COLO668 (cell line): ENCODE data around the gene MAP4K4.
A peak's percentile ranks its signal among the peaks of the same experiment; 100 is the strongest.
"Not testable (repeated sequence)": the region's sequence is repeated elsewhere in the genome, so short reads cannot be mapped to it uniquely, and the experiment has no call there.

Source experiments
- DNase-seq: peaks from one replicate; lab custom pipeline; 2025; ENCODE audit not compliant: unreplicated experiment; lab: John Stamatoyannopoulos, UW

The MAP4K4 gene

DNA sequence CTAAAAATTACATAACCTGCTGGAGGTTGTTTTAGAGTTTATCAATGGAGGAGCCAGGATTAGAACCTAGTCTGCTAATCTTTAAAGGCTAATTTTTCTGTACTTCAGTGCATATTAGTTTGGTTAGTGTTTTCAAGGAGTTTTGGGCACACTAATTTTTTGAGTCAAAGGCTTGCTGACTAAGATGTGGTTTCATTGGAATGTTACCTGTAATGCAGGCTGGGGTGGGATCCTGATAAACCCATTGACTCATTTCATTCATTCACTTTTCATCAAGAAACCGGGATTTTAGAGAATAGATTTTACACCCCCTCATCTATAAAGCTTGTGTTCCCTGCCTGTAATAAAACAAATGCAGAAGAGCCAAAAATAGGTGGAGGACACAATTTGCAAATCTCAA is 202.4 kb downstream of the MAP4K4 start:
- no peak for DNase-seq

DNA sequence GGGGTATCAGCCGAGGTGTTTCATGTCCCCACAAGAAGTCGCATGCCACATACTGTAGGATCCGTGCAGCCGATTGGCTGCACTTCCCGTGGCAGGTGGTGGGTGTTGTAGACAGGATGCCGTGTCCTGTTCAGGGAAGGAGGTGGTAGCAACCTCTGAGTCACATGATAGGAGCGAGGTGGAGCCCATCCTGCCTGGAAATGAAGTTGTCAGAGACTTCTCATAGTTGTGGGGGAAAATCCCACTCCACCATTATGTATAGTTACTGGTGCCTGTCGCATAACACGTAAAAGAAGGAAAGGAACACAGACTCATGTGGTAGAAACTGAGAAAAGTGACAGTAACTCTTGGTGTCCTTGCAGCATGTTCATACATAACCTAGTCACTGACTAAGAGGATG is 202.9 kb downstream of the MAP4K4 start:
- DNase-seq: no peak

DNA sequence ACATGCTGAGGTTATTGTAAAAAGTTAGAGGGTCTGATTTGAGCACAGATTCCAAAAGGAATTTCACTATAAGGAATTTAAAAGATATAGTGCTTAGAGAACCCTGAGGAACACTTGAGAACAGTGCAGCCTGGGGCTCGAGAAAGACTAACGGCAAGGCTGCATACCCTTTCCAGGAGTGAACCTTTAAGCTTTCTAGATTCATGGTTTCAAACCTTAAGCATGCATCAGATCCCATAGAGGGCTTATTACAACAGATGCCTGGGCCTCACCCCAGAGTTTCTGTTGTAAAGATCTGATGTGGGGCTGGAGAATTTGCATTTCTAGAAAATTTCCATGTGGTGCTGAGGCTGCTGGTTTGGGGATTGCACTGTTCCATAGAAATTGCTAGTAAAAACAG is 203.7 kb downstream of the MAP4K4 start:
- no peak for DNase-seq

DNA sequence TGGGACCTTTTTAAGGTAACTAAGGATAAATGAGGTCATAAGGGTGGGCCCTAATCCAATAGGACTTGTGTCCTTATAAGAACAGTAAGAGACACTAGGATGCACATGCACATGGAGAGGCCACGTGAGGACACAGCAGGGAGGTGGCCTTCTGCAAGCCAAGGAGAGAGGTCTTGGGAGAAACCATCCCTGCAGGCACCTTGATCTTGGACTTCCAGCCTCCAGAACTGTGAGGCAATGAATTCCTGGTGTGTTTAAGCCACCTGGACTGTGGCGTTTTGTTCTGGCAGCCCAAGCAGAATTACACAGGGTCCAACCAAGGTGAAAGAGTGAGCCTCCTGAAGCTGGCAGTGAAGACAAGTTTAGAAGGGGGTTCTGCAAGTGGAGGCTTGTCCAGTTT is 204.7 kb downstream of the MAP4K4 start:
- no peak for DNase-seq

DNA sequence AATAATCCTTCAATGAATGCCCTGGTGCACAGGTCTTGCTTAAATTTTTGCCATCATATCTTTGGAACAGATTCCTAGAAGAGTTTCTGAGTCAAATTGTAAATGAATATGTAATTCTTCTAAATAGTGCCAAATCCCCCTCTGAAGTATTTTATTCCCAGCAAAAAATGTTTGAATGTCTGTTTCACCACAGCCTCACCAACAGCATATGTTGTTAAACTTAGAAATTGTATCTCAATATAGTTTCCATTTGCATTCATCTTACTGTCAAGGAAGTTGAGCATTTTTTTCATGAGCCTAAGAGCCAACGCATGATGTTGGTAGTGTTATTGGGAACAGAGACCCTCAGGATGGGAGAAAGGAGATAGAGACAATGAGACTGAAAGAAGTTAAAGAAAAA is 207.4 kb downstream of the MAP4K4 start:
- DNase-seq: no peak

DNA sequence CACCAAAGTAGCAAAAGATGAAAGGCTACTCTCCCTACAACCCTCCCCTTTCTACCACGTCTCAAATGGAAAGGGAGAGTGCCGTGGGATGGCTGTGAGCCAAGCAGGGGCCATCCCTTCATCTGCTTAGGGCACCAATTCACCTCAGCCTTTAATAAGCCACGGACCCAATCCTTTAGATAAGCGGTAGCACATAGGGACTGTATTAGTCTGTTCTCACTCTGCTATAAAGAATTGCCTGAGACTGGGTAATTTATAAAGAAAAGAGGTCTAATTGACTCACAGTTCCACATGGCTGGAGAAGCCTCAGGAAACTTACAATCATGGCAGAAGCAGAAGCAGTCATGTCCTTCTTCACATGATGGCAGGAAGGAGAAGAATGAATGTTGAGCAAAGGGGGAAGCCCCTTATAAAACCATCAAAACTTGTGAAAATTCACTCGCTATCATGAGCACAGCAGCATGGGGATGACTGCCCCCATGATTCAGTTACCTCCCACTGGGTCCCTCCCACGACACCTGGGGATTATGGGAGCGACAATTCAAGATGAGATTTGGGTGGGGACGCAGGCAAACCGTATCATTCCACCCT is 208.3 kb downstream of the MAP4K4 start:
- DNase-seq: no peak

DNA sequence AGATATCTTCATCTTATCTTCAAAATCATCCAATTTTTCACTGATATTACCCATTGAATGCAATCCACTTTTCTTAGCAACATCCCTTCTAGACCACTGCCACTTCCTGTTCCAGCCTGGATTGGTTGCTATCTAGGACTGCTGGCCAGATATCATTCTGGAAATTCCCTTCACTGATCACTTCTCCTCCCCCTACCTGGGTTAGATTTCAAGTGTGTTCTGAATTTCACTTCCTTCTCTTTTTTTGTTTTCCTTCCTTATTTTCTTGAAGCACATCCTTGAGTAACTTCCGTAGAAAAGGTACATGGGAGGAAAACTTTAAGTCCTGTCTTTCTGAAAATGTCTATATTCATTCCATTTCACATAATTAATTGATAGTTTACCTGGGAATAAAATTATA is 212.3 kb downstream of the MAP4K4 start:
- no peak for DNase-seq

DNA sequence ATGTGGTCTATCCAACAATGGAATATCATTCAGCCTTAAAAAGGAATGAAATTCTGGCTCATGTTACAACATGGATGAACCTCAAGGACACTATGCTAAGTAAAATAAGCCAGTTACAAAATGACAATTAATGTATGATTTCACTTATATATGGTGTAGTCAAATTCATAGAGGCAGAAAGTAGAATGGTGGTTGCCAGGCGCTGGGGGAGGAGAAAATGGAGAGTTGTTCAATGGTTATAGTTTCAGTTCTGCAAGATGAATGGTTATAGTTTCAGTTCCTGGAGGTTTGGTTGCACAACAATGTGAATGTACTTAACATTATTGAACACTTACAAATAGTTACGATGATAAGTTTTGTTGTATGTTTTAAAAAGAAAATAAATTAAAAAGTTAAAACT is 215.0 kb downstream of the MAP4K4 start:
- DNase-seq: no peak

DNA sequence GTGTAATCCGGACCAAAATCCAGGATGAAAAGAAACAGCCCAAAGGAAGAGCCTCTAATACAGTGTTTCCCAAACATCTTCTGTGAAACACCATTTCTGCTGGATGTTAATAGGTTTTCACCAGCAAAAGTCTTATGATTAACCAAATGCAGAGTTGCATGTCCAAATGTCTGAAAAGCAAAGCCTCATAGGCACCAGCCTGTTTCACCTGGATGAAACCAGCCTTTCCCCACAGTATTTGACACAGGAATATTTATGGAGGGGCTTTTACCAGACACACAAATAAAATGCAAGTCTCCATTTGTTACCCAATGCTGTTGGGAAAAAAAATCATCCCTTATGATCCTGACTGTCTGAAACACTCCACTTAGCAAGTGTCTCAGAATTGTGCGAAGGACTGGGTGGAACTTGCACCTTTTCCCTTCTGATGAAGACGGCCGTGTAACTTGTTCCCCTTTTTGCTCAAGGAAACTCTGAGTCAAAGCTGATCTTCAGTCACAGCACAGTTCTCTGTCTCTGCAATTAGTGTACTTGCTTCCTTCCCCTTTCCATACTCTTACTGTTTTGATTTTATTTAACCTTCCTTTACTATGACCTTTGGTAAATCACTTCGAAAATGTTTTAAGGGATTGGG is 223.9 kb downstream of the MAP4K4 start:
- DNase-seq: no peak

DNA sequence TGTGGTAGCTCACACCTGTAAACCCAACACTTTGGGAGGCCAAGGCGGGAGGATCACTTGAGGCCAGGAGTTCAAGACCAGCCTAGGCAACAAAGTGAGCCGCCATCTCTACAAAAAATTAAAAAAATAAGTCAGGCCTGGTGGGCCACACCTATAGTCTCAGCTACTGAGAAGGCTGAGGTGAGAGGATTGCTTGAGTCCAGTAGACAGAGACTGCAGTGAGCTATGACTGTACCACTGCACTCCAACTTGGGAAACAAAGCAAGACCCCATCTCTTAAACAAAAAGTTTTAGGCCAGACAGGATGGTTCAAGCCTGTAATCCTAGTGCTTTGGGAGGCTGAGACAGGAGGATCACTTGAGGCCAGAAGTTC is 224.4 kb downstream of the MAP4K4 start:
- no peak for DNase-seq

DNA sequence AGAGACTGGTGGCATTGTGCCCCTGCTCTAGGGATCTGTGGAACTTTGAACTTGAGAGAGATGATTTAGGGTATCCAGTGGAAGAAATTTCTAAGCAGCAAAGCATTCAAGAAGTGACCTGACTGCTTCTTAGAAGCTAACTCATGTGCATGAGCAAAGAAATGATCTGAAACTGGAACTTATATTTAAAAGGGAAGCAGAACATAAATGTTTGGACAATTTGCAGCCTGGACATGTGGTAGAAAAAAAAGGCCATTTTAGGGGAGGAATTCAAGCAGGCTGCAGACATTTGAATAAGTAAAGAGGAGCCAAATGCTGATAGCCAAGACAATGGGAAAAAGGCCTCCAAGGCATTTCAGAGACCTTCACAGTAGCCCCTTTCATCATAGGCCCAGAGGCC is 226.8 kb downstream of the MAP4K4 start:
- not testable (repeated sequence) for DNase-seq

DNA sequence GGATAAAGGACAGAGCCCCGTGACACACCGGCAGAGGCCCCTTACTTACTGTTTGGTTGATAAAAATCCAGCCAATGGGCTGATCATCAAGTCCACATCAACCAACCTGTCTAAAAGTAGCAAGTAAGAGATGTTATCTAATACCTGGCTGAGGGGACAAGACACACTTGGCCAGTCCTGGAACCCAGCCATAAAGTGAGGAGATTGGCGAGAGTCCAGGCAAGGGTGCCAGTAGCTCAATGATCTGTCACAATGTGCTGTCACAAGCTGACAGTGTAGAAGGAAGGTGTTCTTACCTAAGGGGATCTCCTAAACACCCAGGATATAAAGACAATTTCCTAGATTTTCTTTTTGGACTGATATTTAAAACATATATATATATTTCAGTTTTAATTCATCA is 232.5 kb downstream of the MAP4K4 start:
- DNase-seq: no peak

DNA sequence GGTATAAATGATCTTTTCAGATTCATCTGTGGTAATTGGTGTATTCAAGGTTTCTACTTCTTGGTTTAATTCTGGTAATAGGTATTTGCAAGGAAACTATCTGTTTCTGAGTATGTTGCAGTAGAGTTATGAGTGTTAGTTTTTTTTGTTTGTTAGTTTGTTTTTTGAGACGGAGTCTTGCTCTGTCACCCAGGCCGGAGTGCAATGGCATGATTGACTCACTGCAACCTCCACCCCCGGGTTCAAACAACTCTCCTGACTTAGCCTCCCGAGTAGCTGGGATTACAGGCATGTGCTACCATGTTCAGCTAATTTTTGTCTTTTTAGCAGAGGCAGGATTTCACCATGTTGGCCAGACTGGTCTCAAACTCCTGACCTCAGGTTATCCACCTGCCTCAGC is 233.3 kb downstream of the MAP4K4 start:
- DNase-seq: no peak

DNA sequence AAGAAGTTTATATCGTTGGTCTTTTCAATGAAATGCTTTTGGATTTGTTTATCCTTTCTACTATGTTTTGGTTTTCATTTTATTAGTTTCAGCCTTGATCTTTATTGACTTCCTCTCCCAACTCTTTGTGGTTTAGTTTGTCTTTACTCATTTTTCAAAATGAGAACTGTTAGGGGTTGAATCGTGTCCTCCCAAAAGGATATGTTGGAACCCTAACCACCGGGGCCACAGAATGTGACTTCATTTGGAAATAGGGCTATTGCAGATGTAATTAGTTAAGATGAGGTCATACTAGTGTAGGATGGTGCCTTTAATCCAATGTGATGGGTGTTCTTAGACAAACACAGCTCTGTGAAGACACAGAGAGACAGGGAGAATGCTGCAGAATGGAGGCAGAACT is 233.9 kb downstream of the MAP4K4 start:
- DNase-seq: no peak

DNA sequence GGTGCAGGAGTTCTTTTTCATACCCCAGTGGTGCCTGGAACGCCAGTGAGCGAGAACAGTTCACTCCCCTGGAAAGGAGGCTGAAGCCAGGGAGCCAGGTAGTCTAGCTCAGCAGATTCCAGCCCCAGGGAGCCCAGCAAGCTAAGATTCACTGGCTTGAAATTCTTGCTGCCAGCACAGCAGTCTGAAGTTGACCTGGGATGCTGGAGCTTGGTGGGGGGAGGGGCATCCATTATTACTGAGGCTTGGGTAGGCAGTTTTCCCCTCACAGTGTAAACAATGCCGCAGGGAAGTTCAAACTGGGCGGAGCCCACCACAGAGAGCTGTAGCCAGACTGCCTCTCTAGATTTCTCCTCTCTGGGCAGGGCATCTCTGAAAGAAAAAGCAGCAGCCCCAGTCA is 238.3 kb downstream of the MAP4K4 start:
- peak; percentile 26 for DNase-seq

DNA sequence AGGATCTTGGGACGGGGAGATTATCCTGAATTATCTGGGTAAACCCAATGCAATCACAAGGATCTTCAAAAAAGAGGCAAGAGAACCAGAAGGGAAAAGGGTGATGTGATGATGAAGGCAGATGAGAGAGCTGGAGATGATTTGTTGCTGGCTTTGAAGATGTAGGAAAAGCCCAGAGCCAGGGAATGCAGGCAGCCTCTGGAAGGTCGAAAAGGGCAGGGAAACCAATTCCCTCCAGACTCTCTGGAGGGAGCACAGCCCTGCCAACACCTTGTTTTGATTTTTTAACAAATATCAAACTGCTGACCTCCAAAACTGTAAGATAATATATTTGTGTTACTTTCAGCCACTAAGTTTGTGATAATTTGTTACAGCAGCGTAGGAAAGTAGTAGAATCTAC is 245.3 kb downstream of the MAP4K4 start:
- DNase-seq: no peak
